Stimulated activated CD8-positive, alpha-beta memory T cell treated with anti-CD3 and anti-CD28 coated beads, Interleukin-15, amount 100 ng/mL, for 1 hour (primary cell): ENCODE results near the gene OR4B1.
"Not testable (repeated sequence)": the region's sequence is repeated elsewhere in the genome, so short reads cannot be mapped to it uniquely, and the experiment has no call there.

Experiments
- DNase-seq: peaks from one replicate; pipeline ENCODE4 v3.0.0-alpha.2; 2020; ENCODE audit warnings: low read depth

OR4B1 gene, protein sequence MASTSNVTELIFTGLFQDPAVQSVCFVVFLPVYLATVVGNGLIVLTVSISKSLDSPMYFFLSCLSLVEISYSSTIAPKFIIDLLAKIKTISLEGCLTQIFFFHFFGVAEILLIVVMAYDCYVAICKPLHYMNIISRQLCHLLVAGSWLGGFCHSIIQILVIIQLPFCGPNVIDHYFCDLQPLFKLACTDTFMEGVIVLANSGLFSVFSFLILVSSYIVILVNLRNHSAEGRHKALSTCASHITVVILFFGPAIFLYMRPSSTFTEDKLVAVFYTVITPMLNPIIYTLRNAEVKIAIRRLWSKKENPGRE

DNA sequence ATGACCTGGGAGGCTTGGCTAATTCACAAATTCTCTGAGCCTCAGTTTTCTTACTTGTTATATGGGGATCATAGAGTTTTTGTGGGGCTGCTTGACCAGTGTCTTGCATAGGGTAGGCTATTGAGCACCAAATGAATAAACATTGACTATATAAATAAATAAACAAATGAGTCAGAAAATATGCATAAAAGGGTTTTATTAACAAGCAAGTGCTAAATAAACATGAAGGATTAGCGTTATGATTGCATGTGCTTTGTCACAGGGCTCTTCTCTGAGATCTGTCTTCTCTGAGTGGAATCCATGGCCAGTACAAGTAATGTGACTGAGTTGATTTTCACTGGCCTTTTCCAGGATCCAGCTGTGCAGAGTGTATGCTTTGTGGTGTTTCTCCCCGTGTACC lies at the start of gene OR4B1:
TSS of gene OR4B1 (plus strand) at position 301 of the 400 bp plus-strand sequence. CDS start at position 301, 0 bp downstream.
- DNase-seq: no peak

DNA sequence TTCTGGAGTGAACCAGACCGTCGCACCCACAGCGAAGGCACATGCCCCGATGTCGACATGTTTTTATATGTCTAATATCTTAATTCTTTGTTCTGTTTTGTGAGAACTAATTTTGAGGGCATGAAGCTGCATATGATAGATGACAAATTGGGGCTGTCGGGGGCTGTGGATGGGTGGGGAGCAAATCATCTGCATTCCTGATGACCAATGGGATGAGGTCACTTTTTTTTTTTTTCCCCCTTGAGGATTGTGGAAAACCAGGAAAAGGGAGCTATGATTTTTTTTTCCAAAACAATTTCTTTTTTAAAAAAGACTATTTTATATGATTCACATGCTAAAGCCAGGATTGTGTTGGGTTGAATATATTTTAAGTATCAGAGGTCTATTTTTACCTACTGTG lies 49.2 kb upstream of the OR4B1 start:
- no peak for DNase-seq

DNA sequence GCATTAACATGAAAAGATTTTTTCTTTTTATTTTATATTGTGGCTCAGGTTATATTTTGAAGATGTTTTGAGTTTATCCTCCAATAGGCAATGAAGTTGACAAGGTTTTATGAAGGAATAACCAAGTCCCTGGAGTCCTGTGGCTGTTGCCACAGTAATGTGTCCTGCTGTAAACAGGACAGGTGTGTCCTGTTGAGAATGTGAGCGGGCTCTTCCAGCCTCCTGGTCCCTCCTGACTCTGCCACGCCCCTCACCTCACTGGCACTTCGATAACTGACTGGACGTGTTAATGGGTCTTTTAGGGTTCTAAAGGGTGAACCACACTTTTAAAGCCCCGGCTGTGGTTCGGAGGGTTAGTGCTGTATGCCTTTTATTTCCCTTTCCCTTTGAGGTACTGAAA lies 47.8 kb upstream of the OR4B1 start:
- no peak for DNase-seq

DNA sequence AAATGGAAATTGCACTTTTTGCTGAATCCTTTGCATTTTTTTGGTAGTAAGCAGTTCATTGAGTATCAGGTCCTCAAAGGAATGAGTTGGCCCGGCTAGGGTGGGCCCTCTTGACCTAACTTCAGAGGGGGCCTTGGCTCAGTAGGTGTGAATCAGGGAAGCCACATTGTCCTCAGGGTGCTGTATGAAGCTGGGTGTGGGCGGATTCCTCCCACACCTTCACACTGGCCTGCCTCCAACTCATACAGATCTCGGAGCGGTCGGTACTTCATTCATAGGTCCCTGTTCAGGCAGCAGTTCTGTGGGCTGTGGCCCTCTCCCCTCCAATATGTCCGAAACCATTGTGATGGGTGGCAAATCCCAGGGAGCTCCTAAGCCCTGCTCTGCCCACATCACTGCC lies 47.4 kb upstream of the OR4B1 start:
- DNase-seq: no peak

DNA sequence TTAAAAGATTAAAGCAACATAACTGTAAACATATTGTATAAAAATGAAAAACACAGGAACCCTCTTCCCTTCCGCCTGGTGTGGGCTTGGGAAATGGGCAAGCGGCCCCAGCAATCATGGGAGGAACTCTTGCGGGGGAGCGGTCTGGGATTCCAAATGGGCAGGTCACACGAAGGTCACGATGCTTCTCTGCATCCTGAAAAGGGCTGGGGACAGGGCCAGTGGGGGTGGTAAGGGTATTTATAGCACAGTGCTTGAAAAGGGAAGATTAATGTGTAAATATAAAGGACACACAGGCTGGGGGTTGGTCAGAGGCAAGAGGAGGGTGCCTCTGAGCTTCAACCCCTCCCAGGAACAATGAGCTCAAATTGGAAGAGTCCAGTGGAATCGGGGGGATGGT lies 46.9 kb upstream of the OR4B1 start:
- no peak for DNase-seq

DNA sequence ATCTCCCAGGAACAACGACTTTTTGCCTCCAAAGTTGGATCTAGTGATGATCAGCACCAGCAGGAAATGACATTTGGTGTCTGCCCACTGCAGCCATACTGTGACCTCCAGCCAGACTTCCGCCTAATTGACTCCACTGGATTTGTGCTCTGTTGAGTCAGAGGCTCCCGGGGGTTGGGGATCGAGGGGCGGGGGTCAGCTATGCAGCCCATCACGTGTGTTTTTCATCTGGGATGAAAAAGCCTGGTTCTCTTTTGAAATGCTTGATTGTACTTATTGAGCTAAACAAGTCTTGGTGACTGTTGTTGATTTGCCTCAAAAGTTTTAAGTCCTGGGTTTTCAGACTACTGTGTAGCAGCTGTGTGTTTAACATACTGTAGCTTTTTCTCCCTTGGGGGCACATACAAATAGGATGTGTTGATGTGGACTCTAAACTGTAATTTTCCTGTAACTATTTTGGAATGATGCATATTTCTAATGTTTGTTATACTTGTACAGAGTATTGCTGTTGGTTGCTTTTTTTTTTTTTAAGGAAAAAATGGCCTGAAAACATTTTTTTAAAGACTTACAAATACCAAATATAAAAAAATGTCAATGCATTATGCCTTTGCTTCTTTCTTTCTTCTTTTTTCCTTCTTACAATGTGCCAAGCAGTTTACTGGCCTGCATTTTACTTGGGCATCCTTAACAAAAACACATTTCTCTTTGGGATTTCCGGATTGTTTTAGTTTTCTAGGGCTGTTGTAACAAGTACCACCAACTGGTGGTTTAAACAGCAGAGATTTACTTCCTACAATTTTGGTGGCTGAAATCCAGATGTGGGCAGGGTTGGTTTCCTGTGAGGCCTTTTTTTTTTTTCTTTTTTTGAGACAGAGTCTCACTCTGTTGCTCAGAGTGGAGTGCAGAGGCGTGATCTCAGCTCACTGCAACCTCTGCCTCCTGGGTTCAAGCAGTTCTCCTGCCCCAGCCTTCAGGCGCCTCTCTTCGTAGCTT lies 46.1 kb upstream of the OR4B1 start:
- no peak for DNase-seq

DNA sequence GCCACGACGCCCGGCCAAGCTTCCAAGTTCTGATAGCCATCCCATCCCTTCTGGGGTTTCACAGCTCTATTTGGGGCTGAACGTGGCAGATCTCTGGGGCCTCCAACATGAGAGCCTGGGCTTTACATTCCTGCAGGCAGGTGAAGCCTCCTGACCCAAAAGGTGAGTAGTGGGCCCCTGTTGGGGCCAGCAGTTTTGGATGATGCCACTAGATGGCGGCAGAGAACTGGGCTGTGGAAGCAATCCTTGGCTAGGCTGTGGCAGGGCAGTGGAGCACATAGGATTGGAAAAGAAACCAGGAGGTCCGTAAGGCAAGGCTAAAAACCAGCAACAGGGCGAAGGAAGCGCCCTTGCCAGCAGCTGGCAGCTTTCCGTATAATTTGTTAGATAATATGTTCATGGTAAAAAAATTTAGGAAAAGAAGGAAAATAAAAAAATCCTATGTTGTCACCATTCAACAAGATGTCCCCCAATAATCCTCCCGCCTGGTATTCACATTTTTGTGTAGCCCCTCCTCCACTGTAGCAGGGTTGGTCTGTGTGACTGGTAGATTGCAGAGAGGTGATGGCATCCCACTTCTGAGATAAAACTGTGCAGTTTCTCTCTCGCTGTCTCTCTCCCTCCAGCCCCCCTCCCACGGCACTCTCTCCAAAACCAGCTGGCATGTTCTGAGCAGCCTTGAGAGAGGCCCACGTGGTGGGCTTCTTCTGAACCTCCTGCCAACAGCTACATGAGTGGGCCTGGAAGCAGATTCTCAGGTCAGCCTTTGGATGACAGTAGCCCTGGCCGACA lies 43.6 kb upstream of the OR4B1 start:
- DNase-seq: peak; percentile 24

DNA sequence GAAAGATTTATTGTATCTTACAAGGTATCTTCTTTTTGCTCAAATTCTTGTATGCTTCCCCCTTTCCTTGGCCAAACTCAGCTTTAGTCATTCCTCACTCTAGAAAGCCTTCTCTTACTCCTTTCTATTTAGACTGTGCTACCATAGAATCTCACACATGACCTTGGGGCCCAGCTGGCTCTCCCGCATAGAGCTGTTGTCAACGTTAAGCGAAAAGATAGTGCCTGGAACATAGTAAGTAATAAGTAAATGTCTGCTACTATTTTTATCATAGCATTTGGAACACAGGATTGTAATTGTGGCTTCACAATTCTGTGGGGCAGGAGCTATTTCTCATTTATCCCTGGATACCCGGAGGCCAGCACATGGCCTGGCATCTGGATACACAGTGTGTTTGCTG lies 38.9 kb upstream of the OR4B1 start:
- DNase-seq: no peak

DNA sequence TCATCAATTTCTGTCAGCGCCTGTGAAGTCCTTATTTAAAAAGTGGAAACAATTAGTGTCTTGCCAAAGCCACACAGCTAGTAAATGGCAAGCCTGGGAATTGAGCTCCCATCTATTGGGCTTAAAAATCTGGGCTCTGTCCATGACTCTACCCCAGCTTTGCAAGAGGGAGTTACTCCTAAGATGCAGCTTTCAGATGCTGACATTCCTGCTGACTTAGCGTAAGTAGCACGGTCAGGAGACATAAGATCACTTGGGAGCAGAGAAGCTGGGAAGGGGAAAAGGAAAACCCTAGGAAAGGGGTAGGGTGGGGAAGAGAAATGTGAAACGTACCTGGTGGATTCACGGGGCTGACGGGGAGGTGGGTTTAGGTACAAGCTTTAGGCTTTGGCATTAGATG lies 36.0 kb upstream of the OR4B1 start:
- no peak for DNase-seq

DNA sequence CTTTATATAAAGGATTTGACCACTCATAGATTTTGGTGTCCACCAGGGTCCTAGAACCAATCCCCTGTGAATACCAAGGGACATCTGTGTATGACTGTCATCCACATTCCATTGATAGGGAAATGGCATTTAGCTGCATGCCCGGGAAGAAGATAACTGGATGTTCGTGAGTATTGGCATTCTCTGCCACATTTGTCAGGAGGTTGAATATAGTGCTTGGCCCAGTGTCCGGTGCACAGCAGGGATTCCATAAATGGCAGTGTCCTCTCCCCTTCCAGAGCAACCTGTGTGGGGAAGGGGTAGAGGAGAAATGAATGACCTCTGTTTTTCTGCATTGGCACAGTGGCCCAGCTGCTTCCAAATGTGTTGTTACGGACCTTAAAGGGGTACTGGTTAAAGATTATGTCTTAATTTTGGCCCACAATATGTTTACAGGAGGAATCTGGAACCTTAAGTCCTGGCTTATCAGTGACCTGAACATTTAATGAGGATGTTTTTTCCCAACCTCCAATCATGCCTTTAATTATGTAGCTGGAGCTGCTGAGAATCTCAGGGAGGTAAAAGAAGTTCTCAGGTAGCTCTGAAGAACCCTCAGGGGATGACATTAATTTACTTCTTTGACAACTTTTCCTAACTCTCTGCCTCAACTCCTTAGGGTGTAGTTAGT lies 33.6 kb upstream of the OR4B1 start:
- no peak for DNase-seq

DNA sequence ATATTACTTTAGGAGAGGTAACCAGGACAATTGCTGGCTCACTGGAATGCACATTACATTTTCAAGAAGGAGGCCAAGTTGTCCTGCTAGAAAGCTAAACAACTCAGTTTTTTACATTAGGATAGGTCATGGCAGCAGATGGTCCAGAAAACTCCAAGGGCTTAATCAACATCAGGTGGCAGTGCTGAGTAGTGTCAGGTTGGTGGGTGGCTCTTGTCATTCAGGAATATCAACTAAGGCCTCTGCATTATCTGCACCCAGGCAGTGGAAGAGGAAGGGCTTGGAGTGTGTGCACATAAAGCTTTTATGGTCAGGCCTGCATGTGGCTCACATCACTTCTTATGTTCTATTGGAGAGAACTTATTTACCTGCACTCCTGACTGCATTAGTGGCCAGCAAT lies 32.2 kb upstream of the OR4B1 start:
- no peak for DNase-seq

DNA sequence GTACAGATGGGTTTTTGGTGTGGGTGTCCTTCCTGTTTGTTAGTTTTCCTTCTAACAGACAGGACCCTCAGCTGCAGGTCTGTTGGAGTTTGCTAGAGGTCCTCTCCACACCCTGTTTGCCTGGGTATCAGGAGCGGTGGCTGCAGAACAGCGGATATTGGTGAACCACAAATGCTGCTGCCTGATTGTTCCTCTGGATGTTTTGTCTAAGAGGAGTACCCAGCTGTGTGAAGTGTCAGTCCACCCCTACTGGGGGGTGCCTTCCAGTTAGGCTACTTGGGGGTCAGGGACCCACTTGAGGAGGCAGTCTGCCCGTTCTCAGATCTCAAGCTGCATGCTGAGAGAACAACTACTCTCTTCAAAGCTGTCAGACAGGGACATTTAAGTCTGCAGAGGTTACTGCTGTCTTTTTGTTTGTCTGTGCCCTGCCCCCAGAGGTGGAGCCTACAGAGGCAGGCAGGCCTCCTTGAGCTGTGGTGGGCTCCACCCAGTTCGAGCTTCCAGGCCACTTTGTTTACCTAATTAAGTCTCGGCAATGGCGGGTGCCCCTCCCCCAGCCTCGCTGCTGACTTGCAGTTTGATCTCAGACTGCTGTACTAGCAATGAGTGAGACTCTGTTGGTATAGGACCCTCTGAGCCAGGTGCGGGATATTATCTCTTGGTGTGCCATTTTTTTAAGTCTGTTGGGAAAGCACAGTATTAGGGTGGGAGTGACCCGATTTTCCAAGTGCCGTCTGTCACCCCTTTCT lies 25.5 kb upstream of the OR4B1 start:
- DNase-seq: not testable (repeated sequence)

DNA sequence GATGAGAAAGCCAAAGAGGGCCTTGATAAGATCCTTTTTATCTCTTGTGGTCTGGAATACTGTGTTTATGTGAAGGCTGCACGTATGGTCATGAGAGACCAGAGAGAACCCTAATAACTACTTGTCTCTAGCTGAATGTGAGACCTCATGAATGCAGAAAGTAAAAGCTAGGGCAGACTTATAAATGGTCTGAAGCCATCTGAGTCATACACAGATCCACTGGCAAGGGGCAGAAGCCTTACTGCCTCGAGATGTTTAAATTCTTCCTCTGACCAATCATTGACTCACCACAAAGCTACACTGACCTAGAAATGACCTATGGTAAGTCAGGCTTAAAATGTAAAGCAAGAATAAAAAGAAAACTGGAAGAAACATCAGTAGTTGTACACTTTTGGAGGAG lies 22.7 kb upstream of the OR4B1 start:
- no peak for DNase-seq

DNA sequence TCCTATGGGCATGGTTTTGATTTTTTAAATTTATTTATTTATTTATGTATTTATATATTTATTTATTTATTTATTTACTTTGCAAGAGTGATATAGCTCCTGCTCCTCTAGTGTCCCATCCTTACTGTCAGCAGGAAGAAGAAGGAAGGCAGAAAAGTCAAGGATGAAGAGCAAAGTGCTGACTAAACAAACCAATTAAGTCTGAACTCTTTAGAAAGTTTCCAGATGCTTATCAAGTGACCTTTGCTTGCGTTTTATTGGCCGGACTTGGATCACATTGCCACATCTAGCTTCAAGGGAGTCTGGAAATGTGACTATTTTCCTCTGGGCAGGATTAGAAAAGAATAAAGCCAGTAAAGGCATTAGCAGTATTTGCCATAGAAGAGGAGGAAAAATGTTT lies 8.7 kb upstream of the OR4B1 start:
- DNase-seq: no peak

DNA sequence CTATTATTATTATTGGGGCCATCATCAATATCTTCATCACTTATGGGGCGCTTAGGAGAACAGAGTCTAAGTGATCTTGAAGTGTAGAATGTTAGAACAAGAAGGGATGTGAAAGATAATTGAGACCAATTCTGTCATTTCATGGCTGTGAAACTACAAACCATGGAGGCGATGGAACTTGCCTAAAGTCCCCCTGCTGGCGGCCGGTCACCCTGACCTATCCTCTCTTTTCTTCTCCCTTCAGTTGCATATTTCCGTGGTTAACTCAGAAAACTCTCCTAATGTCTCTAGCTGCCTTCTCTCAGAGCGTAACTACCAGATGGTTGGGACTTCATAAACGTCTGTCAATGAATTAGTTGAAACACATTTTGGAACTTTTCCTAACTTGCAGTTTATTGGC lies 6.6 kb upstream of the OR4B1 start:
- no peak for DNase-seq

DNA sequence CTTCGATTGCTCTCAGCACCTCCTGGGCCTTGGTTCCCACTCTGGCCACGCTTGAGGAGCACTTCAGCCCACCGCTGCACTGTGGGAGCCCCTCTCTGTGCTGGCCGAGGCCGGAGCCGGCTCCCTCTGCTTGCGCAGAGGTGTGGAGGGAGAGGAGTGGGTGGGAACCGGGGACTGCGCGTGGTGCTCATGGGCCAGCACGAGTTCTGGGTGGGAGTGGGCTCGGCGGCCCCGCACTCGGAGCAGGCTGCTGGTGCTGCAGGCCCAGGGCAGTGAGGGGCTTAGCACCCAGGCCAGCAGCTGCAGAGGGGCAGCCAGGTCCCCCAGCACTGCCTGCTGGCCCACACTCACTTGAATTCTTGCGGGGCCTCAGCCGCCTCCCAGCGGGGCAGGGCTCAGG lies 12.2 kb downstream of the OR4B1 start:
- DNase-seq: no peak

DNA sequence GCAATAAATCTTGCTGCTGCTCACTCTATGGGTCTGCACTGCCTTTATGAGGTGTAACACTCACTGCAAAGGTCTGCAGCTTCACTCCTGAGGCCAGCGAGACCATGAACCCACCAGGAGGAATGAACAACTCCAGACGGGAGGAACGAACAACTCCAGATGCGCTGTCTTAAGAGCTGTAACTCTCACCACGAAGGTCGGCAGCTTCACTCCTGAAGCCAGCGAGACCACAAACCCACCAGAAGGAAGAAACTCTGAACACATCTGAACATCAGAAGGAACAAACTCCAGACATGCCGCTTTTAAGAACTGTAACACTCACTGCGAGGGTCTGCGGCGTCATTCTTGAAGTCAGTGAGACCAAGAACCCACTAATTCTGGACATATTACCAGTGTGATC lies 13.4 kb downstream of the OR4B1 start:
- not testable (repeated sequence) for DNase-seq

DNA sequence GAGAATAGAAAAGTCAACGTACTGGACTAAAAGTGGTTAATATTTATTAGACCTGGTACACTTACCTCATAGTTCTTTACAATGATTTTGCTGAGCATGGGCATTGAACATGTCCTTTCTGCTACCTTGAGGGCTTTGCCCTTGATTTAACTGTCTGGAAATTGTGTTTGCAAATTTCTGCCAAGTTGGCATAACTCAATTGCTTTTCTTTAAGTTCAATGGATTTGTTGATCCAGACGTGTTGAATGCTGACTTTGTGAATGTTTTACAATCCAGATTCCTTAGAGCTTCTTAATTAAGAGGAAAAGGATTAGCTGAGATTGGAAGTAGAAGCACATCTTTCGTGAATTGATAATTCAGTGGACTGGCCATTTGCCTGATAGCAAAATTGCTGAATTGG lies 21.1 kb downstream of the OR4B1 start:
- no peak for DNase-seq

DNA sequence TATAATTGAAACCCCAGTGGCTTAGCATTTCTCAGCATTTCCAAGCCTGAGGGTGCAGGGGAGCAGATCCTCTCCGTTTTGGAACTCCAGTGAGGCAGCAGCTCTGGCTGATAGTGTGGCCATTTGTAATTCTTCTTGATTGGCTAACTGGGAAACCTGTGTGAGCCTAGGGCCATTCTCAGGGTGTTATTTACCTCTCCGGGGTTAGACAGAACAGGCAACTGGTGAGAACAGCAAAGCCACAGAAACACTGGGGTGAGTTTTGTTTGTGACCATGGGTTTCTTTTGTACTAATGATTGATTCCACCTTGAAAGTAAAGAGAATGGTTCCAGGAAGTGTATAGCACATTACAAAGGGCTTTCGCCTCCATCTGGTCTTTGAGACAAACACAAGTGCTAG lies 25.9 kb downstream of the OR4B1 start:
- DNase-seq: no peak

DNA sequence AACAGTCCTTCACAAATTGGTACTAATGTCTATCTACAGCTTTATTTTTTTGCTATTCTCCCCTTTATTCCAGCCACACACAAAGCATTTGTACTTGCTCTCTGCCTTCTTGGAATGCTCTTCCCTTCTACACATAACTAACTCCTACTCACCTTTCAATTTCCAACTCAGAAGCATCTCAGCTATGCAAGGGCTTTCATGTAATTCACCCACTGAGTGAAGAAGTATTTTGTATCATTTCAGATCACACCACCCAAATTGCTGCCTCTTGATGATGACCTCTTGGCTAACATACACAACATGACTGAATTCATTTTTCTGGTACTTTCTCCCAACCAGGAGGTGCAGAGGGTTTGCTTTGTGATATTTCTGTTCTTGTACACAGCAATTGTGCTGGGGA lies 28.2 kb downstream of the OR4B1 start, which contains the start of gene OR4X2:
TSS of gene OR4X2 (plus strand) at position 301 of the 400 bp plus-strand sequence. CDS start at position 301, 0 bp downstream.
- no peak for DNase-seq

DNA sequence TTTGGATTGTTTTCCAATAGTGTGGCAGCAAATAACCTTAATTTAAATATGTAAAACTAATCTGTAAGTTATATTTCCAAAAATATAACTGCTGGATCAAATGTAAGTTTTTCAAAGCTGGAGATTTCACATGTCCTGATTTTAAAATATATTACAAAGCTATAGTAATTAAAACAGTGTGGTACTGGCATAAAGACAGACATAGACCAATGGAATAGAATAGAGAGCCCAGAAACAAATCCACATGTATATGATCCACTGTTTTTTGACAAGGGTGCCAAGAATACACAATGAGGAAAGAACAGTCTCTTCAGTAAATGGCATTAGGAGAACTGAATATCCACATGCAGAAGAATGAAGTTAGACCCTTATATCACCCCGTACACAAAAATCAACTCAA lies 32.3 kb downstream of the OR4B1 start:
- no peak for DNase-seq
